Smooth muscle cell of the brain vasculature (primary cell): ENCODE results near the gene ALOX5.

ENCODE experiments used
- DNase-seq: peaks from one replicate; pipeline ENCODE4 v3.0.0-alpha.2; 2012; ENCODE audit warnings: low read depth, low spot score

Gene ALOX5

GRCh38 chr10:45443101-45444009 lies 69.3 kb downstream of the ALOX5 start:
- no peak for DNase-seq

GRCh38 chr10:45444022-45444421 lies 70.0 kb downstream of the ALOX5 start:
- DNase-seq, result no peak

- DNase-seq, result no peak
These were observed 71.2 kb downstream of the ALOX5 start for GRCh38 chr10:45444976-45445898.

- no peak for DNase-seq
These were observed 72.8 kb downstream of the ALOX5 start for GRCh38 chr10:45446858-45447257.

- no peak for DNase-seq
These were observed 73.4 kb downstream of the ALOX5 start for GRCh38 chr10:45447416-45447815.

- DNase-seq, result no peak
These were observed 76.8 kb downstream of the ALOX5 start for GRCh38 chr10:45450866-45451265.

- DNase-seq, result no peak
These were observed 77.4 kb downstream of the ALOX5 start for GRCh38 chr10:45451407-45451806.

GRCh38 chr10:45452268-45452667 lies 78.3 kb downstream of the ALOX5 start:
- DNase-seq, result no peak

- no peak for DNase-seq
These were observed 78.9 kb downstream of the ALOX5 start for GRCh38 chr10:45452743-45453452.

GRCh38 chr10:45453639-45454255 lies 79.7 kb downstream of the ALOX5 start:
- no peak for DNase-seq

GRCh38 chr10:45454262-45454661 lies 80.2 kb downstream of the ALOX5 start:
- DNase-seq, result no peak

GRCh38 chr10:45454859-45455258 lies 80.8 kb downstream of the ALOX5 start:
- DNase-seq, result no peak

GRCh38 chr10:45456233-45456632 lies 82.2 kb downstream of the ALOX5 start:
- DNase-seq, result no peak

- no peak for DNase-seq
These were observed 82.8 kb downstream of the ALOX5 start for GRCh38 chr10:45456822-45457221.

- no peak for DNase-seq
These were observed 83.5 kb downstream of the ALOX5 start for GRCh38 chr10:45457487-45457886.

- DNase-seq, result no peak
These were observed 86.3 kb downstream of the ALOX5 start for GRCh38 chr10:45460235-45460878.

- no peak for DNase-seq
These were observed 87.0 kb downstream of the ALOX5 start for GRCh38 chr10:45461034-45461433.

GRCh38 chr10:45463244-45464116 lies 89.5 kb downstream of the ALOX5 start:
- no peak for DNase-seq

- peak; percentile 23 for DNase-seq
These were observed 91.0 kb downstream of the ALOX5 start for GRCh38 chr10:45464958-45465567.
